ENCODE data around the gene RNF220. TPM values are rescaled to one million over a fixed set of nuclear protein-coding genes. Genes with fewer than 3 reads are reported as not detected.

Gene RNF220
- total RNA-seq, 1 donor from 2014 or later, result 74.3 TPM

- DNase-seq (ENCODE audit: extremely low read depth, low read depth, low spot score), result no peak
These were observed 268.1 kb downstream of the RNF220 start for GRCh38 chr1:44672961-44673674.

GRCh38 chr1:44673675-44674112, 268.6 kb downstream of the RNF220 start:
- no peak for DNase-seq (ENCODE audit: extremely low read depth, low read depth, low spot score)

- DNase-seq (ENCODE audit: extremely low read depth, low read depth, low spot score), result peak; percentile 89
These were observed 269.3 kb downstream of the RNF220 start, which contains the start of the genes ARMH1 and TMEM53 for GRCh38 chr1:44674113-44675000. TSS of gene ARMH1 (plus strand) at chr1:44674714. CDS start at chr1:44689698, 14,984 bp downstream. TSS of gene TMEM53 (minus strand) at chr1:44674481. CDS start at chr1:44674391, 90 bp downstream.

GRCh38 chr1:44675186-44675585, 270.1 kb downstream of the RNF220 start:
- no peak for DNase-seq (ENCODE audit: extremely low read depth, low read depth, low spot score)

- no peak for DNase-seq (ENCODE audit: extremely low read depth, low read depth, low spot score)
These were observed 271.6 kb downstream of the RNF220 start for GRCh38 chr1:44676484-44677200.

- DNase-seq (ENCODE audit: extremely low read depth, low read depth, low spot score), result no peak
These were observed 272.2 kb downstream of the RNF220 start for GRCh38 chr1:44677201-44677766.

GRCh38 chr1:44678120-44678519, 273.1 kb downstream of the RNF220 start:
- no peak for DNase-seq (ENCODE audit: extremely low read depth, low read depth, low spot score)

GRCh38 chr1:44678626-44679025, 273.6 kb downstream of the RNF220 start:
- DNase-seq (ENCODE audit: extremely low read depth, low read depth, low spot score), result no peak

GRCh38 chr1:44679468-44679867, 274.4 kb downstream of the RNF220 start:
- no peak for DNase-seq (ENCODE audit: extremely low read depth, low read depth, low spot score)

GRCh38 chr1:44681905-44682882, 277.1 kb downstream of the RNF220 start:
- DNase-seq (ENCODE audit: extremely low read depth, low read depth, low spot score), result no peak

GRCh38 chr1:44682883-44683265, 277.8 kb downstream of the RNF220 start:
- no peak for DNase-seq (ENCODE audit: extremely low read depth, low read depth, low spot score)

GRCh38 chr1:44684525-44684924, 279.5 kb downstream of the RNF220 start:
- no peak for DNase-seq (ENCODE audit: extremely low read depth, low read depth, low spot score)

GRCh38 chr1:44685218-44685617, 280.2 kb downstream of the RNF220 start:
- DNase-seq (ENCODE audit: extremely low read depth, low read depth, low spot score), result no peak

- no peak for DNase-seq (ENCODE audit: extremely low read depth, low read depth, low spot score)
These were observed 280.8 kb downstream of the RNF220 start for GRCh38 chr1:44685881-44686280.

GRCh38 chr1:44688760-44689446, 283.8 kb downstream of the RNF220 start:
- no peak for DNase-seq (ENCODE audit: extremely low read depth, low read depth, low spot score)

GRCh38 chr1:44689447-44689765, 284.4 kb downstream of the RNF220 start:
- DNase-seq (ENCODE audit: extremely low read depth, low read depth, low spot score), result no peak

GRCh38 chr1:44693159-44693558, 288.1 kb downstream of the RNF220 start:
- no peak for DNase-seq (ENCODE audit: extremely low read depth, low read depth, low spot score)

GRCh38 chr1:44693900-44694299, 288.8 kb downstream of the RNF220 start:
- DNase-seq (ENCODE audit: extremely low read depth, low read depth, low spot score), result no peak

- DNase-seq (ENCODE audit: extremely low read depth, low read depth, low spot score), result no peak
These were observed 289.9 kb downstream of the RNF220 start for GRCh38 chr1:44694863-44695478.

All from glomerular endothelial cell (primary cell).